AG09319 (cell line): ENCODE measurements around the gene SLIT1.

ENCODE experiments used
- DNase-seq: peaks from one replicate; pipeline ENCODE4 v3.0.0-alpha.2; 2010; ENCODE audit warnings: low read depth; ENCODE audit errors: extremely low read depth
- CTCF ChIP-seq: IDR thresholded peaks from 2 replicates; pipeline ENCODE4 v1.5.1; 2011; ENCODE audit warnings: low read depth, mild to moderate bottlenecking, inconsistent platforms, low read length, moderate library complexity

The SLIT1 gene

GRCh38 chr10:97186911-97187310 lies 1.2 kb upstream of the SLIT1 start:
- TF ChIP-seq CTCF: no peak
- no peak for DNase-seq

DNA sequence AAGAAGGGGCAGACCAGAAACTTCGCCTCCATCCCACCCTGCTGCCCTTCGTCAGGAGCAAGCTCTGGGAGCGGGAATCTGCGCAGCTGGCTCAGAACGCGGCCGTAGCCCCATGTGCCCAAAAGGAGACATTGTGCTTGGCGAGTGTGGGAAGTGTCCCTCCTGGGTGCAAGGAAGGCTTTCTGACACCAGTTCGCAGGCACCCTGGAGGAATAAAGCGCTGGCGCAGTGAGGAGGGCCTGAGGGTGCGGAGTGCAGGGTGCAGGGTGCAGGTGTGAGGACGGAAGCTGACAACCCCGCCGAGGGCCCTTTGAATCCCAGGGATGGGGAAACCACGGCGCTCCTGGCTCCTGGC lies 811 bp downstream of the SLIT1 start:
- no peak for TF ChIP-seq CTCF
- no peak for DNase-seq

GRCh38 chr10:97183314-97183713 lies 2.4 kb downstream of the SLIT1 start:
- DNase-seq: no peak
- no peak for TF ChIP-seq CTCF

GRCh38 chr10:97182288-97182990 lies 3.3 kb downstream of the SLIT1 start:
- TF ChIP-seq CTCF: no peak
- no peak for DNase-seq

GRCh38 chr10:97180986-97181385 lies 4.8 kb downstream of the SLIT1 start:
- no peak for TF ChIP-seq CTCF
- DNase-seq: no peak

- no peak for TF ChIP-seq CTCF
- no peak for DNase-seq
Observed at GRCh38 chr10:97180363-97180755, 5.4 kb downstream of the SLIT1 start.

DNA sequence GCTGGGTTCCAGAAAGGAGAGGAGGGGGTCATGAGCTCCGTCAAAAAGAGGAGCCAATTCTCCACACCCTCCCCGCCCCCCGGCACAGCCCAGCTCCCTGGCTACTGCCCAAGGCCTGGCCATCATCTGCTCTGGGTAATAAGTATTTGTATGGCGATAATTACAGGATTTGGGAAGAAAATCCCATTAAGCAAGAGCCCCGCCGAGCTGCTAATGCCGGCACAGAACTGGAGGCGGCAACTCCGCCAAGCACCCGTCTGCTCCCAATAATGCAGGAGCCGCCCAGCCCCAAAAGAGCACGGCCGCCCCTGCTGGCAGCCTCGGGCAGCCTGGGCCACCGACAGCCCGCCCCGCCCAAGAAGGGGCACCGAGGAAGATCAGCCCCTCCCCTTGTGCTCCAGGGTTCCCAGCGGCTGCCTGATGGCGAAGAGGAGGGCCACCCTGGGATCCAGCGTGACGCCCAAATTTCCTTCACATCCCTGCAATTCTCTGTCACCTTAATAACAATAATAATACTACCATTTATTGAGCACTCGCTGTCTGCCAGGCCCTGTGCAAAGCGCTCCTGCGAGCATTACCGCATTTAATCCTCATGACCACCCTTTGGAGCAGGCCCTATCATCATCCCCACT lies 5.9 kb downstream of the SLIT1 start:
- TF ChIP-seq CTCF: peak; percentile 19
- DNase-seq: no peak
